ENCODE data around the gene NEUROG2.

The NEUROG2 gene

GRCh38 chr4:112516066-112516470 is at the start of gene NEUROG2:
NEUROG2 (minus strand) TSS chr4:112516180; CDS start chr4:112515475, 705 bp downstream.
- no peak for TF ChIP-seq TOX (CRISPR knock-in tag; IDR thresholded peaks at IDR 0.05; ENCODE audit: borderline replicate concordance)
- TF ChIP-seq OSR1 (CRISPR knock-in tag; IDR thresholded peaks at IDR 0.05), result no peak
- TF ChIP-seq ZFP30 (CRISPR knock-in tag; IDR thresholded peaks at IDR 0.05), result no peak
- TF ChIP-seq PPARA (CRISPR knock-in tag; IDR thresholded peaks at IDR 0.05; ENCODE audit: borderline replicate concordance), result no peak
- TF ChIP-seq BACH2 (CRISPR knock-in tag; IDR thresholded peaks at IDR 0.05; ENCODE audit: borderline replicate concordance), result no peak
- no peak for TF ChIP-seq SNAI2 (CRISPR knock-in tag; IDR thresholded peaks at IDR 0.05)
- no peak for TF ChIP-seq GLIS3 (CRISPR knock-in tag; IDR thresholded peaks at IDR 0.05)
- TF ChIP-seq, protein P1, sequence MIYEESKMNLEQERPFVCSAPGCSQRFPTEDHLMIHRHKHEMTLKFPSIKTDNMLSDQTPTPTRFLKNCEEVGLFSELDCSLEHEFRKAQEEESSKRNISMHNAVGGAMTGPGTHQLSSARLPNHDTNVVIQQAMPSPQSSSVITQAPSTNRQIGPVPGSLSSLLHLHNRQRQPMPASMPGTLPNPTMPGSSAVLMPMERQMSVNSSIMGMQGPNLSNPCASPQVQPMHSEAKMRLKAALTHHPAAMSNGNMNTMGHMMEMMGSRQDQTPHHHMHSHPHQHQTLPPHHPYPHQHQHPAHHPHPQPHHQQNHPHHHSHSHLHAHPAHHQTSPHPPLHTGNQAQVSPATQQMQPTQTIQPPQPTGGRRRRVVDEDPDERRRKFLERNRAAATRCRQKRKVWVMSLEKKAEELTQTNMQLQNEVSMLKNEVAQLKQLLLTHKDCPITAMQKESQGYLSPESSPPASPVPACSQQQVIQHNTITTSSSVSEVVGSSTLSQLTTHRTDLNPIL (CRISPR knock-in tag; IDR thresholded peaks at IDR 0.05; ENCODE audit: low read depth), result no peak
- no peak for TF ChIP-seq ISL1 (CRISPR knock-in tag; IDR thresholded peaks at IDR 0.05)
- ATAC-seq, result peak; percentile 43; the same call in 2 of the 3 replicates

GRCh38 chr4:112564706-112565270 is 48.8 kb upstream of the NEUROG2 start:
- ATAC-seq, result no peak
- TF ChIP-seq, protein P1 (CRISPR knock-in tag; IDR thresholded peaks at IDR 0.05; ENCODE audit: low read depth), result no peak
- TF ChIP-seq ARNTL (CRISPR knock-in tag; IDR thresholded peaks at IDR 0.05; ENCODE audit: borderline replicate concordance, low read depth) (no peak), ZFP30 (CRISPR knock-in tag; IDR thresholded peaks at IDR 0.05) (no peak), POU6F1 (CRISPR knock-in tag; IDR thresholded peaks at IDR 0.05; ENCODE audit: borderline replicate concordance, low read depth) (no peak), BACH2 (CRISPR knock-in tag; IDR thresholded peaks at IDR 0.05; ENCODE audit: borderline replicate concordance) (no peak), TCF4 (CRISPR knock-in tag; IDR thresholded peaks at IDR 0.05; ENCODE audit: borderline replicate concordance) (no peak), RARB (CRISPR knock-in tag; IDR thresholded peaks at IDR 0.05) (no peak), ZFP3 (CRISPR knock-in tag; IDR thresholded peaks at IDR 0.05) (no peak)

- TF ChIP-seq ZNF70 (CRISPR knock-in tag; IDR thresholded peaks at IDR 0.05), result peak; percentile 99
- peak; percentile 12; the same call in 1 of the 2 replicates for TF ChIP-seq ISL1 (CRISPR knock-in tag; IDR thresholded peaks at IDR 0.05)
- TF ChIP-seq ZNF8 (CRISPR knock-in tag; IDR thresholded peaks at IDR 0.05), result no peak
- TF ChIP-seq OSR1 (CRISPR knock-in tag; IDR thresholded peaks at IDR 0.05), result no peak
- TF ChIP-seq, protein P1 (CRISPR knock-in tag; IDR thresholded peaks at IDR 0.05; ENCODE audit: low read depth), result no peak
- ATAC-seq, result no peak; the same call in 2 of the 3 replicates
Measured at GRCh38 chr4:112563431-112564200, 47.6 kb upstream of the NEUROG2 start.

- TF ChIP-seq TCF4 (CRISPR knock-in tag; IDR thresholded peaks at IDR 0.05; ENCODE audit: borderline replicate concordance) (0 out of 2 replicates have a peak, but pooled peaks have one; percentile 17), GLIS3 (CRISPR knock-in tag; IDR thresholded peaks at IDR 0.05) (no peak)
- TF ChIP-seq, protein P1 (CRISPR knock-in tag; IDR thresholded peaks at IDR 0.05; ENCODE audit: low read depth), result no peak
- ATAC-seq, result no peak
Measured at GRCh38 chr4:112562254-112562879, 46.4 kb upstream of the NEUROG2 start.

Measured in SK-N-SH treated with all-trans-retinoic acid at 6 μM for 48 hours (cell line).